GM23248 (cell line): ENCODE data around the gene TRPM3. TPM values are rescaled to one million over a fixed set of nuclear protein-coding genes. Genes with fewer than 3 reads are reported as not detected.
"Not testable (repeated sequence)": the region's sequence is repeated elsewhere in the genome, so short reads cannot be mapped to it uniquely, and the experiment has no call there.

Experiments used
- DNase-seq: peaks from one replicate; pipeline ENCODE4 v3.0.0-alpha.2; 2015
- H2AFZ ChIP-seq: fragments of 200-600 bp; sonication (generic); 2 replicates; pipeline ENCODE4 v1.6.1; 2016; ENCODE audit warnings: antibody characterized with exemption
- H3F3A ChIP-seq: fragments of 200-600 bp; sonication (generic); 2 replicates; pipeline ENCODE4 v1.6.1; 2016; ENCODE audit warnings: mild to moderate bottlenecking, antibody characterized with exemption, mixed run types; ENCODE audit not compliant: insufficient read depth
- H3K27ac ChIP-seq: fragments of 200-600 bp; sonication (generic); 2 replicates; pipeline ENCODE4 v1.5.1; 2016; ENCODE audit warnings: mild to moderate bottlenecking
- H3K27me3 ChIP-seq: fragments of 200-600 bp; sonication (generic); replicated peaks from 2 replicates; pipeline ENCODE4 v1.6.1; 2016; ENCODE audit warnings: mild to moderate bottlenecking; ENCODE audit not compliant: insufficient read depth
- H3K36me3 ChIP-seq: fragments of 200-600 bp; sonication (generic); 2 replicates; pipeline ENCODE4 v1.6.1; 2016; ENCODE audit warnings: low read depth, mild to moderate bottlenecking
- H3K4me1 ChIP-seq: fragments of 200-600 bp; sonication (generic); 2 replicates; pipeline ENCODE4 v1.6.1; 2016; ENCODE audit warnings: mild to moderate bottlenecking; ENCODE audit not compliant: insufficient read depth
- H3K4me2 ChIP-seq: fragments of 200-600 bp; sonication (generic); one replicate; pipeline ENCODE4 v1.6.1; 2016; ENCODE audit warnings: mild to moderate bottlenecking; ENCODE audit not compliant: unreplicated experiment
- H3K4me3 ChIP-seq: fragments of 200-600 bp; sonication (generic); 2 replicates; pipeline ENCODE4 v1.5.1; 2016; ENCODE audit warnings: mild to moderate bottlenecking
- H3K79me2 ChIP-seq: fragments of 200-600 bp; sonication (generic); 2 replicates; pipeline ENCODE4 v1.6.1; 2016; ENCODE audit warnings: mild to moderate bottlenecking; ENCODE audit not compliant: insufficient read depth
- H3K9ac ChIP-seq: fragments of 200-600 bp; sonication (generic); 2 replicates; pipeline ENCODE4 v1.6.1; 2016; ENCODE audit warnings: mild to moderate bottlenecking
- H3K9me2 ChIP-seq: fragments of 200-600 bp; sonication (generic); 2 replicates; pipeline ENCODE4 v1.6.1; 2016; ENCODE audit warnings: mixed run types, mild to moderate bottlenecking, moderate library complexity; ENCODE audit not compliant: insufficient read depth
- H3K9me3 ChIP-seq: fragments of 200-600 bp; sonication (generic); one replicate; pipeline ENCODE4 v1.6.1; 2017; ENCODE audit warnings: low read depth
- H4K20me1 ChIP-seq: fragments of 200-600 bp; sonication (generic); 2 replicates; pipeline ENCODE4 v1.6.0; 2016; ENCODE audit not compliant: insufficient read depth
- EZH2 ChIP-seq: fragments of 200-600 bp; sonication (generic); IDR thresholded peaks from 2 replicates; pipeline ENCODE4 v1.6.1; 2018; ENCODE audit warnings: antibody characterized with exemption, mild to moderate bottlenecking; ENCODE audit not compliant: insufficient read depth, poor library complexity, severe bottlenecking
- EZH2phosphoT487 ChIP-seq: fragments of 200-600 bp; sonication (generic); IDR thresholded peaks from 2 replicates; pipeline ENCODE4 v1.6.1; 2018; ENCODE audit warnings: antibody characterized with exemption, moderate library complexity, mild to moderate bottlenecking, low read depth; ENCODE audit not compliant: insufficient read depth
- WGBS, 2 experiments: methylation state at CpG; one replicate each; pipeline ENCODE4 v1.1.6; 2015 to 2017; ENCODE audit warnings: low lambda C conversion rate in 2 of 2, low coverage in 1 of 2; ENCODE audit errors: missing lambda C conversion rate in 2 of 2; 5-methylcytosine and 5-hydroxymethylcytosine counted together
- in situ Hi-C: fragments of 300-500 bp; cut with MboI; formaldehyde crosslinking; loops from 2 replicates; pipeline ENCODE4 v1.15.0; 2020
- polyA plus RNA-seq: library from polyadenylated mRNA; unstranded; fragments of >200 nt; fragmentation: Nextera tagmentation; extraction: Ambion mirVana; gene quantifications from 2 replicates; pipeline ENCODE4 v1.2.1, GENCODE V29; 2016
- total RNA-seq: library from RNA; depleted of rRNA; stranded (reverse); fragments of >200 nt; shearing (Covaris generic); gene quantifications from 2 replicates; pipeline ENCODE4 v1.2.3, GENCODE V29; 2014

TRPM3 gene
- total and polyA plus RNA-seq, 2 experiments from 2014 or later, result not detected

DNA sequence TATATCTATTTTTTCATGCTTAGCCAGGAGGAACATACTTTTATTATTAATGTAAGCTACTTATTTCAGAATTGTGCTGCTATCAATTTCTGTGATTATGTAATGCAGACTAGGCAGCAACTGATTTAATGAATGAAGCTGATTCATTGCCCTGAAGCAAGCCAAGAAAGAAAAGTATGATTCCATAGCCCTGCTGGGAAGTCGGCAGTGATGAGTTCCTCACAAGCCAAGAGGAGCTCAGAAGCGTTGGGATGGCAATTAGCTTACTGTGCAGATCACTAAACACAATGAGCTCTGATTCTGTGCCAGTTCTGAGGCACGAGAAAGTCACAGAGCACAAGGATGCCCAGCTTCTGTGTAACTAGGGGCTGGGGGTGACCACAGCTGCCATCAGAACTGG lies 452.7 kb downstream of the TRPM3 start:
- Histone ChIP-seq H3K79me2 (no peaks in the 10 kb centered on the region), H3K4me1 (no peaks in the 10 kb centered on the region), H3K27me3 (0 out of 2 replicates have a peak, but pooled peaks cover 12% of the 10 kb centered on the region), H4K20me1 (no peaks in the 10 kb centered on the region), H2AFZ (no peak overlapping the region), H3K9ac (no peak overlapping the region), H3F3A (no peaks in the 10 kb centered on the region), H3K9me3 (no peaks in the 10 kb centered on the region), H3K27ac (no peak overlapping the region), H3K9me2 (no peaks in the 10 kb centered on the region), H3K4me2 (no peak overlapping the region), H3K36me3 (no peaks in the 10 kb centered on the region), H3K4me3 (no peak overlapping the region)
- in situ Hi-C loops, result no loop called here
- TF ChIP-seq EZH2 (no peak), EZH2phosphoT487 (no peak)
- WGBS, 2 experiments, result 0 to 7% methylated on average over 3 of the region's 3 CpGs
- peak; percentile 50 for DNase-seq

DNA sequence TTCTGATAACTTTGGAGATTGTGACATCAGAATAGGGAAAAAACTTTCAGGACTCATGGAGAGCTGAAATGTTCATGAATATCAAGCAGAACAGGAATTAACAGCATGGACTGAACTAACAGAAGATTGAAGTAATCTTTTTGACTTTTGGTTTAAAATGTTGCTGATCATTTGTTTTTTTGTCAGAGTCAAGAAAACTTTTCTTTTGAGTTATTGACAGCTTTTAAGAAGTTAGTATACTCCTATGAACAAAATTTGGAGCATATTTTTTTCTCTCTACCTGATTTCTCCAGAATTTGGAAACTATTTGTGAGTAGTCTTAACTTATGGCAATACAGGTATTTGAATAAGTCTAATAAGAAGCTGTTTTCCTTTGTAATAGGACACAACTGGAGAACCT lies 462.7 kb downstream of the TRPM3 start:
- TF ChIP-seq EZH2phosphoT487, result no peak
- in situ Hi-C loops, result loop anchor here (10.0 kb wide), 1 partner anchor 596 kb away; no protein-coding TSS in a partner anchor

DNA sequence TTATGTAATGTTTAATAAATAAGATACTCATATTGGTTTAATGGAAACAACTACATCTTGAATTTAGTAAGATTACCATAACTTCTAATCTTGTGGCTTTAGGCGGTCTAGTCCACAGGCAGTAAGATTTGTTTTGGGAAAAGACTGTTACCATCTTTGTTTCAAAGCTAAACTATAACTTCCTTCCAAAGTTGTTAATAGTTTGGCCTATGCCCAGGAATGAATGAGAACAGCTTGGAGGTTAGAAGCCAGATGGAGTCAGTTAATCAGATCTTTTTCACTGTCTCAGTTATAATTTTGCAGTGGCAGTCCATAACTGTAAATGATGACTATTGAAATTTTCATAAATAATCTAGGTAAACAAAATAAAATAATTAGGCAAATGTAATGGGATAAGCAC lies 465.1 kb downstream of the TRPM3 start:
- WGBS, 2 experiments, result 2 to 6% methylated on average over 1 of the region's 1 CpG
- no peaks in the 10 kb centered on the region for H3K9me3 ChIP-seq
- H3K9ac ChIP-seq, result no peak overlapping the region
- no peaks in the 10 kb centered on the region for H4K20me1 ChIP-seq
- no peaks in the 10 kb centered on the region for H3K4me1 ChIP-seq
- in situ Hi-C loops, result loop anchor here (10.0 kb wide), 1 partner anchor 599 kb away; no protein-coding TSS in a partner anchor
- no peak overlapping the region for H3K27ac ChIP-seq
- H3K27me3 ChIP-seq, result no peaks in the 10 kb centered on the region; the same call in 1 of the 2 replicates
- TF ChIP-seq EZH2, result no peak
- no peak for TF ChIP-seq EZH2phosphoT487
- H3K9me2 ChIP-seq, result no peaks in the 10 kb centered on the region
- H3K4me2 ChIP-seq, result no peak overlapping the region
- H3K79me2 ChIP-seq, result no peaks in the 10 kb centered on the region
- no peaks in the 10 kb centered on the region for H3F3A ChIP-seq
- no peak overlapping the region for H2AFZ ChIP-seq
- H3K4me3 ChIP-seq, result no peak overlapping the region
- no peak for DNase-seq
- no peaks in the 10 kb centered on the region for H3K36me3 ChIP-seq

More for the DNA sequence above, 462.7 kb downstream of the TRPM3 start:
- no peak overlapping the region for H3K9ac ChIP-seq
- no peak for DNase-seq
- no peak overlapping the region for H3K4me2 ChIP-seq
- no peaks in the 10 kb centered on the region for H3K4me1 ChIP-seq
- no peak overlapping the region for H2AFZ ChIP-seq
- H3K4me3 ChIP-seq, result no peak overlapping the region
- no peak overlapping the region for H3K27ac ChIP-seq
- no peaks in the 10 kb centered on the region for H3K79me2 ChIP-seq
- H3K36me3 ChIP-seq, result no peaks in the 10 kb centered on the region
- H3K9me2 ChIP-seq, result no peaks in the 10 kb centered on the region
- H4K20me1 ChIP-seq, result no peaks in the 10 kb centered on the region
- H3K9me3 ChIP-seq, result no peaks in the 10 kb centered on the region
- peaks cover 2% of the 10 kb centered on the region; the same call in 1 of the 2 replicates for H3K27me3 ChIP-seq
- no peaks in the 10 kb centered on the region for H3F3A ChIP-seq

DNA sequence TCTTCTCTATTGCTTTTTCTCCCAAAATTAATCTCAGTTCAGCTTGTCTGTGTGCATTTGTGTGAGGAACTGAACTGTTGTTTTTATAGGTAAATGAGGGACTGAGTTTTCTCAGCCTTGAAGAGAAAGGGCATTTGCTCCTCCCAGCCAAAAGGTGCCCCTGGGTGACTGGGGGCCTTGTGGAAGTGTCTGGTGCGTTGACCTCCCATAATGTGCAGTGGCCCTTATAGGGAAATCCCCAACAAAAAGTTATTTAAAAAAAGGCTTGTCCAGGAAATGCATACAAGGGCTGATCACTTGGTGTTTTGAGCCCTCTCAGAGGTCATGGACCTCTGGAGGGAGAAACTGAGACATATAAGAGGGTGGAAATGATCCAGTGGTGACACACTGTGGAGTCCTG lies 467.3 kb downstream of the TRPM3 start:
- TF ChIP-seq EZH2, result no peak
- no peak for TF ChIP-seq EZH2phosphoT487
- Histone ChIP-seq H3K9ac (no peak overlapping the region), H3F3A (no peaks in the 10 kb centered on the region), H2AFZ (no peak overlapping the region), H3K36me3 (no peaks in the 10 kb centered on the region), H3K4me3 (no peak overlapping the region), H3K4me1 (no peaks in the 10 kb centered on the region), H4K20me1 (no peaks in the 10 kb centered on the region), H3K79me2 (no peaks in the 10 kb centered on the region), H3K9me3 (no peaks in the 10 kb centered on the region), H3K9me2 (no peaks in the 10 kb centered on the region), H3K4me2 (no peak overlapping the region), H3K27me3 (no peaks in the 10 kb centered on the region; the same call in none of the 2 replicates), H3K27ac (no peak overlapping the region)
- no peak for DNase-seq
- in situ Hi-C loops, result loop anchor here (10.0 kb wide), 1 partner anchor 601 kb away; no protein-coding TSS in a partner anchor
- WGBS, 2 experiments, result 13 to 27% methylated on average over 1 of the region's 1 CpG

DNA sequence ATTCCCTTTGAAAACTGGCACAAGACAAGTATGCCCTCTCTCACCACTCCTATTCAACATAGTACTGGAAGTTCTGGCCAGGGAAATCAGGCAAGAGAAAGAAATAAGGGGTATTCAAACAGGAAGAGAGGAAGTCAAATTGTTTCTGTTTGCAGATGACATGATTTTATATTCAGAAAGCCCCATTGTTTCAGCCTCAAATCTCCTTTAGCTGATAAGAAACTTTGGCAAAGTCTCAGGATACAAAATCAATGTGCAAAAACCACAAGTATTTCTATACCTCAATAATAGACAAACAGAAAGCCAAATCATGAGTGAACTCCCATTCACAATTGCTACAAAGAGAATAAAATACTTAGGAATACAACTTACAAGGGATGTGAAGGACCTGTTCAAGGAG lies 476.8 kb downstream of the TRPM3 start:
- H3K9ac ChIP-seq, DNase-seq, H3K36me3 ChIP-seq, H3F3A ChIP-seq, H3K4me3 ChIP-seq, H3K4me1 ChIP-seq, H3K27ac ChIP-seq, H4K20me1 ChIP-seq, H3K9me2 ChIP-seq, H3K9me3 ChIP-seq, H3K4me2 ChIP-seq, H3K79me2 ChIP-seq, H2AFZ ChIP-seq: not testable (repeated sequence)
- in situ Hi-C loops, result loop anchor here (10.0 kb wide), 1 partner anchor 270 kb away; no protein-coding TSS in a partner anchor
- peaks cover 33% of the 10 kb centered on the region for H3K27me3 ChIP-seq
